HG03103 (cell line): ENCODE measurements around the gene RSPH9.

Experiments
- ATAC-seq: cut with Tn5 transposase; IDR thresholded peaks from one replicate; pipeline ENCODE4 v1.9.1; 2021; ENCODE audit warnings: low read depth; ENCODE audit not compliant: unreplicated experiment

Gene RSPH9

DNA sequence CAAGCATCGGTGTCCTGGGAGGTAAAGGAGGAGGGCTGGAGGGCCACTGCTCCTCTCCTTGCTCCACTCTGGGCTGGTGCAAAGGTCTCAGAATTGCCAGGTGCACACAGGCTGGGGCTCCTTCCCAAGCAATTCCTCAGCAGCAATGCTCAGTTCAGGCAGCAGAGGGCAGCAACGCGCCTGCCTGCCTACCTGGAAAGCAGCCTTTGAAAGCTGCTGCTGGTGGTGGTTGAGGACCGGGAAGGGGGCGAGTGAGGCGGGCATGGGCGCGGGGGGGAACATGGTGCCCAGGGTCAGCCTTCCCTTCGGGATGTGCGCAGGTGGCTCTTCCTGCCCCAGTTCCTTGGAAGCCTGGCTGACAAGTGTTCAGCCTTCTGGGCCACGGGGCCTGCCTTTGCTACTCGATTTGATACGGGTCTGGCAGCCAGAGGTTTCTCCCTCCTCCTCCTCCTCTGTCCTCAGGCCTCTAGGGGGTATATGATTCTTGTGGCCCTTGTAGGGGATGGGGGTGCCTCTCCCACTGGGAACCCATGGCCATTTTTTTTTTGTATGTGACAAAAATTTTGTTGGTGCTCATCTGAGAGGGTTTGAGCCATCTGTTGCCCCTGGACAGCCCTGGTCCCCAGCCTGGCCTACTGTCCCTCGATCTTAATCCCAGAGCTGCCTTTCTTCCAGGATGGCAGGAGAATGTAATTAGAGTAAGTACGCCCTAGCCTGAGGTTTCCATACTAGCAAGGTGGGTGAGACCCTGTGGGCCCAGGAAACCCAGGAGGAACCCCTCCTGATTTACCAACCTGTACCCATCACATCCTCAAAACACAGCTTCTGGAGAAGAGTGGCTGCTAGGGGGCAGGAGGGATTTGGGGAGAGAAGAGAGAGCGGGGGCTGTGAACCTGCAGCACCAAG lies 22.7 kb downstream of the RSPH9 start:
- no peak for ATAC-seq

DNA sequence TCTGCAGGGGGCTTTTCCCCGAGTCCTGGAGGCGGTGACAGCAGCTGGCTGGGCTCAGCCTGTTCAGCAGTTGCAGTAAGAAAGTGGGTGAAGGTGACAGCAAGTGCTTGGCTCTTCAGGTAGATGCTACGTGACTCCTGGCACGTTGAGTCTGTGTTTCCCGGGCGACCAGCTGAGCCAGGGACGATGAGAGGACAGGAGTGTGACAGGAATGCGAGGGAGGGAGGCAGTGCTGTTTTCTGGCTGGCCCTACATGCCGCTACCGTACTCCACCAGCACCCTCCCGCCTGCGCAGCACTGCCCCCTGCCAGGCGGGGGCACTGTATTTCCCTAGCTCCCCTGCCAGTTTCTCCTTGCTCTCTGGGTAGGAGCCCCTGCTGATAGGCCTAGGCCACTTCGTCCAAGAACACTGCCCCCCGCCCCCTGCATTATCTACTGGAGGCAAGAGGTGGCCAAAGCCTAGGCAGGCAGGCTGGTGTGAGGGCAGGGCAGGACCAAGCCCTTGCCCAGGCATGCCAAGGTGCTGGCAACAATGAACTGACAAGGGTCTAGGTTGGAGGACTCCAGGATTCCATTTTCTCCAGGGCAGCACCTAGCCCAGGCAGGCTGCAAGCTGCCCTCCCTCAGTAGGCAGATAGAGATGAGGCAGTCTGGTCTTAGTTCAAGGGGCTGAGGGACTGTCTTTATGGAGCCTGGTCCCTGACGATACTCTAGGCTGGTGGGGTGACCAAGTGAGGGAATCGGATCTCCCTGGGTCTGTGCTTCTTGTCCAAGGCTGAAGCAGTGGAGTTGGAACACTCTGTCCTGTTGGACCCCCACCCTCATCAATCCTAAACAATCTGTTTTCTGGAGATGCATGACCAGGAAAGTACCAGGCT lies 23.6 kb downstream of the RSPH9 start:
- ATAC-seq: no peak

GRCh38 chr6:43669050-43669921 lies 24.4 kb downstream of the RSPH9 start:
- ATAC-seq: no peak

GRCh38 chr6:43669922-43670622 lies 25.2 kb downstream of the RSPH9 start:
- no peak for ATAC-seq

DNA sequence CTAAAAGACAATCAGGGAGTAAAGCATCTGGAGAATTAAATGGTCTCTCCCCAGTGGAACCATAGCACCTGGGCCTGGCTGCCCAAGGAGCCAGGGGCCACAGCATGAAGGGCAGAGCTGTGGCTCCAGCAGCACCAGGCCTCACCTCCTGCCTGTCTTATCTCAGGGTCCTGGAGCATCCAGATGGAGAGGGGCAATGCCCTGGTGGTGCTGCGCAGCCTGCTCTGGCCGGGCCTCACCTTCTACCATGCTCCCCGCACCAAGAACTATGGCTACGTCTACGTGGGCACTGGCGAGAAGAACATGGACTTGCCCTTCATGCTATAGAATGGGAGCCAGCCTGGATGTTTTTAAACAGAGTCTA lies 25.8 kb downstream of the RSPH9 start:
- ATAC-seq: no peak

- ATAC-seq: no peak
Measured at GRCh38 chr6:43671011-43671800, 26.4 kb downstream of the RSPH9 start.

DNA sequence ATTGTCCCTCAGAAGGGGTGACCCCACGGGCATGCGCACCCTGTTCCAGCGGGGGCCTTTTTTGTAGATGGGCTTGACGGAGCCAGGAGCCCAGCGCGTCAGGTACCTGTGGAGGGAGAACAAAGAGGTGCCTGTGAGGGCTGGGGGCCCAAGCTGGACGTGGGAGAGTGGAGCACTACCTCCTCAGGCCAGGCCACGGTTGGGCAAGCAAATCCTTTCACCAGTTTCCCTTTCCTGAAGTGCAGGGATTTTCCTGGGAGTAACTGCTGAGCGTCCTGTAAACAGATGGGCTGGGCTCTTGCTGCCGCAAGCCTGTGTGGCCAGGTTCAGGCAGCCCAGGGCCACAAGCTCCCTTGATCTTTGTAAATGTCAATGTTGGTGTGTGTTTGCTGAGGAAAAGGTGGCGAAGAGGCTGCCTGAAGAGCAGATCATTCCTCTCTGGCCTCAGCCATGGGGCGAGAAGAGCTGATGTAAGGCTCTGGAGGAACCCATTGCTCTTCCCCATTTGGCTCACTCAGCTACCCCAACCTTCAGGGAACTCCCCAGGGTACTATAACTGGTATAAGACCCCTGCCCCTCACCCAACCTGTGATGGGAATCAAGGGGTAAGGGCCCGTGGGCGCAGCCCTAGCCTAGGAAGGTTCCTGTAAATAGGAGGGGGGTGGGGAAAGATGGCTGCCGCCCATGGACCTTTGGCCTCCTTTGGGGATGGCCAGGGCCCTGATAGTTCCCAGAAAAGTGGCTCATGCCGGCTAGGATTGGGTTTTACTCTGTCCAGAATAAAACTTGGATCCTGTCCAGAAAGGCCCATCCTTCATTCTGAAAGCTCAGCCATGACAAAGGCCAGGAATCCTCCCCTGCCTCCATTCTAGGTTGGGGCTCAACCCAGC lies 27.2 kb downstream of the RSPH9 start:
- ATAC-seq: no peak

DNA sequence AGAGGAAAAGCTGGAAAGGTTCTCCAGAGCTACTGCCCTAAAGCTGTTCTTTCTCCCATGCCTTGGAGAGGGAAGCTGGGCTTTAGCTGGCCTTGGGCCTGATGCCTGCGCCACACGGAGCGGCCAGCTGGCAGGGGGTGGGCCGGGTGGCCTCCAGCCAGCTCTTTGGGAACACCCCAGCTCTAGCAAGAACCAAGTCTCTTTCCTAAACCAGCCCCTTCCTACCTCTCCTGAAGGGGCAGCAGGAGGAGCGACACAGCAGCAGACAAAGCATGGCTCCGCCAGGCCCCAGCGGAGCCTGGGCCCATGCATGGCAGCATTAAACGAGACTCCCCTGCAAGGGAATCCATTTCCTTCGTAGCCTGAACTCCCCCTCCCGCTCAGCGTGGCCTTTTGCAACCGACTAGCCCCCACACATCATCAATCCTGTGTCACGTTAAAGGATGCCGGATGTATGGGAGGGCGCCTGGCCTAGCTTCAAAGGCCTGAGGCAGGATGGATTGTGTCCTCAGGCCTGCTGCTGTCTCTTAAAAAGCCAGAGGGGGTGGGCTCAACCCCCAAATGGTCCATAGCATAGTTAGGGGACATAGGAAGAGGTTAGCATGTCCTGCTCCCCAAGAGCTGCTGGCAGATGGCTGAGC lies 28.7 kb downstream of the RSPH9 start:
- ATAC-seq: no peak

GRCh38 chr6:43674291-43674690 lies 29.5 kb downstream of the RSPH9 start:
- no peak for ATAC-seq

- no peak for ATAC-seq
Measured at GRCh38 chr6:43674921-43675320, 30.1 kb downstream of the RSPH9 start.

DNA sequence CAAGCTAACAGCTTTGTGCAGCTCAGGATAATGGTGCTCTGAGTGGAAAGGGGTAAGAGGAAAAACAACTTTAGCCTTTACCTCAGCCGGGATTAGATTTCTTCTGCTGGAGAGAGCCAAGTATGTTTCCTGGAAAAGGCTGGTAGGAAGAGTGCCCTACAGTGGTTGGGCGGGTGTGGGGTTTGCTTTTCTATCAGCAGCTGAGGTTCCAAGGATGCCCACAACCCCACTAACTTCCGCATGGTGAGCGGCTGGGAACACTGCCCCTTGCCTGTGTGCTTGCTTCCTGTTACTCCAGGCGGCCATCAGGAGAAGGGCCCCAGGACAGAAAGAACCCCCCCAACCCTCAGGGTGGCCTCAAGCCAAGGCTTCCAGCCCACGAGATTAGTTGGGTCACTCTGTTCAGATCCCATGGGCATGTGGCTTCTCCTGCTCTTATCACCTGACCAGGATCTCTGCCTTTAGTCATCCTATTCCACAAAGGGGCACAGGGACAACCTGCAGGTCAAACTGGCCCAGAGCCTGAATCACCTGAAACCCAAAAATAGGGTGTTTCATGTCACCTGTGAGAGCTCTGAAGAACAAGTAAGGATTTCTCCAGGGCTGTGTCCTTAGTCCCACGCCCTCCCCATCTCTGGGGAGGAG lies 32.2 kb downstream of the RSPH9 start:
- no peak for ATAC-seq

DNA sequence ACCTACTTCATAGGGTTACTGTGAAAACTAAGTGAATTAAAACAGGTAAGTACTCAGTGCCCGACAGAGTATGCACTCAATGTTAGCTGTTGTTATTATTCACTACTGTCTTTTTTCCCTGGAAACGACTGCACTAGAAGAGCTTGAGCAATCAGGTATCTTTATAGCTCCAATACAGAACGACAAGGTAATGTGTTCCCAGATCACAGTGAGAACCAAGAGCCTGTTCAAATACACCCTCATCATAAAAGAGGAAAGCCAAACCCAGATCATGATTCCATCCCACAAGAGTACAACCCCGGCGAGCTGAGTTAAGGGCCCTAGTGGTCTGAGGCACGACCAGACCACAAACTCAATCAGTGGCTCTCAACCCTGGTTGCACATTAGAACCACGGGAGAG lies 32.9 kb downstream of the RSPH9 start:
- no peak for ATAC-seq

DNA sequence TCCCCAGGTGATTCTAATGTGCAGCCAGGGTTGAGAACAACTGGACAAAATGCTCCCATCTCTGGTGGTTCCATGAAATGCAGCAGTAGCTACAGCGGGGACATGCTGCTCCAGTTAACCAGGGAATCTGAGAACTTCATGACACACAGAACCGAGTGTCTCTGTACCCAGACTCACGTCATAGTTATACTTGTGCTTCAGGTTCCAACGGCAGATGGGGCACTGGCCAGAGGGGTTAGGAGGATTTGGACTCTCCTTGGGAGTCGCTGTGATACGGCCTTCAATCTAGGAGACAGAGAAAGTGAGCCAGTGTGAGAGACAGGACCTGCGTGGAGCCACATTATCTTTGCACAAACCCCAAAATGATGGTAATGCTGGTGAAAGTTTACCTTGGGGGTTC lies 33.5 kb downstream of the RSPH9 start:
- ATAC-seq: no peak

DNA sequence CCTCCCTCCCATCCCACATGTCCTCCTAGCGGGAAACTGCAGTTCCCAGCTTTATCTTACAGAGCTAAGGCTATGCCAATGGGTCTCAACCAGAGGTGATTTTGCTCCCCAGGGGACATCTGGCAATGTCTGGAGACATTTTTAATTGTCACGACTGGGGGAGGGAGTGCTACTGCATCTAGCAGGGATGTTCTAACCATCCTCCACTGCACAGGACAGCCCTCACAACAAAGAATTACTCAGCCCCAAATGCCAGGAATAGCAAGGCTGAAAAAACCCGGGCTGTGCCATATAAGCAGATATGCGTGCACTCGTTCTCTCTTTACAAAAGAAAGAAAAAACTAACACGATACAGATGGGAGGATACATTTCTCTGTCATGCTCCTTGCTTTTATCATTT lies 34.2 kb downstream of the RSPH9 start:
- ATAC-seq: no peak

GRCh38 chr6:43680308-43681200 lies 35.7 kb downstream of the RSPH9 start:
- no peak for ATAC-seq

- ATAC-seq: no peak
Measured at GRCh38 chr6:43681303-43681702, 36.5 kb downstream of the RSPH9 start.
